Thyroid gland (tissue), 4 donors: ENCODE measurements around the gene GIGYF1. TPM values are rescaled to one million over a fixed set of nuclear protein-coding genes. Genes with fewer than 3 reads are reported as not detected.

Source experiments
- DNase-seq, 2 donors: peaks; one replicate each; pipeline ENCODE4 v3.0.0-alpha.2; 2019
- H3K27ac ChIP-seq, 3 donors: fragments of 200-600 bp; sonication (generic); 1 replicate in 2 of 3; 2 replicates in 1 of 3; pipeline ENCODE4 v1.5.1; 2016 to 2019; ENCODE audit warnings: mild to moderate bottlenecking in 1 of 3, moderate library complexity in 1 of 3
- H3K27me3 ChIP-seq: fragments of 200-600 bp; sonication (generic); one replicate; pipeline ENCODE4 v1.5.1; 2019
- H3K36me3 ChIP-seq, 2 donors: fragments of 200-600 bp; sonication (generic); one replicate each; pipeline ENCODE4 v1.5.1; 2016 to 2019
- H3K4me1 ChIP-seq, 2 donors: fragments of 200-600 bp; sonication (generic); one replicate each; pipeline ENCODE4 v1.5.1; 2017 to 2019
- H3K4me3 ChIP-seq, 3 donors: fragments of 200-600 bp; sonication (generic); replicated peaks in 1 of 3; 1 replicate in 2 of 3; 2 replicates in 1 of 3; pipeline ENCODE4 v1.5.1; 2016; ENCODE audit warnings: mild to moderate bottlenecking in 1 of 3
- H3K9me3 ChIP-seq: fragments of 200-600 bp; sonication (generic); one replicate; pipeline ENCODE4 v1.5.1; 2017
- CTCF ChIP-seq, 6 experiments: fragments of 200-600 bp in 3 of 6; fragments of 450-650 bp in 3 of 6; sonication (generic) in 3 of 6; IDR thresholded peaks; one replicate each; pipeline ENCODE4 v1.5.1; 2016 to 2019; ENCODE audit warnings: antibody characterized with exemption in 6 of 6, mild to moderate bottlenecking in 2 of 6, inconsistent platforms in 1 of 6, moderate library complexity in 1 of 6
- POLR2A ChIP-seq, 2 donors: fragments of 450-650 bp; IDR thresholded peaks; one replicate each; pipeline ENCODE4 v1.6.1; 2017; ENCODE audit warnings: antibody characterized with exemption in 2 of 2, mild to moderate bottlenecking in 2 of 2, moderate library complexity in 1 of 2
- WGBS, 2 donors: methylation state at CpG; one replicate each; pipeline ENCODE4 v1.1.5; 2017; 5-methylcytosine and 5-hydroxymethylcytosine counted together
- intact Hi-C: fragments of 100-400 bp; cut with DNase I; formaldehyde crosslinking; loops from one replicate; pipeline ENCODE4 v1.15.1; 2023
- total RNA-seq, 4 donors: library from RNA; depleted of rRNA; stranded (reverse); fragments of >200 nt; gene quantifications; one replicate each; pipeline ENCODE4 v1.2.3, GENCODE V29; 2016

GIGYF1 gene
- total RNA-seq, 4 donors from 2014 or later = 30.5 to 46.9 (median 35.3) TPM

- Histone ChIP-seq H3K27me3 (no peaks in the 10 kb centered on the region), H3K4me1 (no peaks in the 10 kb centered on the region), H3K36me3 (peaks cover 75 to 81% of the 10 kb centered on the region in 2 donors), H3K4me3 (no peak overlapping the region), H3K9me3 (no peaks in the 10 kb centered on the region), H3K27ac (no peak overlapping the region)
- TF ChIP-seq POLR2A (IDR thresholded peaks at IDR 0.05) (no peak), CTCF (IDR thresholded peaks at IDR 0.05) (no peak)
- DNase-seq = no peak
- intact Hi-C loops = loop anchor here (10.0 kb wide), 1 partner anchor 217 kb away; the partner anchor contains the start of gene SPACDR
- WGBS, 2 donors = 84 to 88% methylated on average over 27 to 28 of the region's 29 CpGs
These were observed 12.4 kb downstream of the GIGYF1 start for GRCh38 chr7:100681491-100682227.

DNA sequence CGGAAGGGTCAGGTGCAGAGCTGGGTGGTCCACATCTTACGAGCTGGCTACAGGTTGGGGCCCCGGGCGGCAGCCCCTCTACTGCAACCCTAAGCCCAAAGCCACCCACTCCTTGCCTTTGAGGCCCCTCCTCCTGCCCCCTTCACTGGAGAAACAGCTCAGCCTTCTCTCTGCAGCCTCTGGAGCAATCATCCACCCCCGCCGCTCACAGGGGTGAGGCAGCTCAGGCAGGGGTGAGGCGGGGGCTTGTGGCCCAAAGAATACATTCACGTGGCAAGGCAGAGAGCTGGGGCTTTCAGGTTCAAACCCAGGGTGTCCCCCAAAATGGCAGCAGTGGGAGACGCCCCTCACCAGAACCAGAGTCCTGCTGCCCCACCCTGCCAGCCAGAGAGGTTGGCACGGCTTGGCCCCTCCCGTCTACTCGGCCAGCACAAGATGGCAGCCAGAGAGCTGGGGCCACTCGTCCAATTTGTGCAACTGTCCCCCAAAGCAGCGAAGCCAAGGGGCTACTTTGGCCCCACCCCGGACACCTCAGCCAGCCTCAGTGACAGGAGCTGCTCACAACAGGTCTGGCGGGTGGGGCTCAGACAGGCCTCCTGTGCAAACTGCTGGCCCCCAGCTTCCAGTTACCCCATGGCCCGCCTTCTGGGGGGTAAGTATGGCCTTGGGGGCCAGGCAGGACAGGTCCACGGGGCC lies 13.3 kb downstream of the GIGYF1 start:
- DNase-seq = no peak
- Histone ChIP-seq H3K4me3 (no peak overlapping the region), H3K36me3 (peaks cover 68 to 73% of the 10 kb centered on the region in 2 donors), H3K27ac (peak overlapping the region in 1 of 3 donors; percentile 30), H3K9me3 (no peaks in the 10 kb centered on the region), H3K4me1 (peaks cover 4 to 8% of the 10 kb centered on the region in 2 donors), H3K27me3 (no peaks in the 10 kb centered on the region)
- intact Hi-C loops = loop anchor here (10.0 kb wide), 1 partner anchor 216 kb away; the partner anchor contains the start of gene SPACDR
- TF ChIP-seq CTCF (IDR thresholded peaks at IDR 0.05) (no peak), POLR2A (IDR thresholded peaks at IDR 0.05) (no peak)
- WGBS, 2 donors = 80 to 97% methylated on average over 10 to 18 of the region's 18 CpGs

GRCh38 chr7:100679927-100680575 lies 14.0 kb downstream of the GIGYF1 start:
- peak overlapping the region in 1 of 3 donors; percentile 30 for H3K27ac ChIP-seq
- intact Hi-C loops = loop anchor here (10.0 kb wide), 1 partner anchor 215 kb away; the partner anchor contains the start of gene SPACDR
- peaks cover 8% of the 10 kb centered on the region in 2 donors for H3K4me1 ChIP-seq

GRCh38 chr7:100679129-100679926 lies 14.7 kb downstream of the GIGYF1 start:
- Histone ChIP-seq H3K36me3 (peaks cover 54 to 59% of the 10 kb centered on the region in 2 donors), H3K27me3 (no peaks in the 10 kb centered on the region), H3K4me1 (peaks cover 8% of the 10 kb centered on the region in 2 donors), H3K27ac (peak overlapping the region in 1 of 3 donors; percentile 2), H3K4me3 (no peak overlapping the region), H3K9me3 (no peaks in the 10 kb centered on the region)
- TF ChIP-seq CTCF (IDR thresholded peaks at IDR 0.05) (no peak), POLR2A (IDR thresholded peaks at IDR 0.05) (no peak)
- intact Hi-C loops = no loop called here
- WGBS, 2 donors = 80 to 88% methylated on average over 10 to 12 of the region's 13 CpGs
- no peak for DNase-seq

More at GRCh38 chr7:100679927-100680575, 14.0 kb downstream of the GIGYF1 start:
- no peak for DNase-seq
- no peak overlapping the region for H3K4me3 ChIP-seq
- peaks cover 61 to 66% of the 10 kb centered on the region in 2 donors for H3K36me3 ChIP-seq
- no peaks in the 10 kb centered on the region for H3K9me3 ChIP-seq
- TF ChIP-seq POLR2A (IDR thresholded peaks at IDR 0.05) (no peak), CTCF (IDR thresholded peaks at IDR 0.05) (no peak)
- 82% methylated on average over 13 of the region's 13 CpGs for WGBS, 2 donors
- H3K27me3 ChIP-seq = no peaks in the 10 kb centered on the region
